GM20431 (cell line): ENCODE measurements around the gene DHRS4L2.

Source experiments
- in situ Hi-C: fragments of 300-500 bp; cut with MseI, MboI; formaldehyde crosslinking; loops from one replicate; pipeline ENCODE4 v1.15.0; 2020; ENCODE audit warnings: low sequenced_read_pairs; ENCODE audit not compliant: unreplicated experiment

The DHRS4L2 gene

DNA sequence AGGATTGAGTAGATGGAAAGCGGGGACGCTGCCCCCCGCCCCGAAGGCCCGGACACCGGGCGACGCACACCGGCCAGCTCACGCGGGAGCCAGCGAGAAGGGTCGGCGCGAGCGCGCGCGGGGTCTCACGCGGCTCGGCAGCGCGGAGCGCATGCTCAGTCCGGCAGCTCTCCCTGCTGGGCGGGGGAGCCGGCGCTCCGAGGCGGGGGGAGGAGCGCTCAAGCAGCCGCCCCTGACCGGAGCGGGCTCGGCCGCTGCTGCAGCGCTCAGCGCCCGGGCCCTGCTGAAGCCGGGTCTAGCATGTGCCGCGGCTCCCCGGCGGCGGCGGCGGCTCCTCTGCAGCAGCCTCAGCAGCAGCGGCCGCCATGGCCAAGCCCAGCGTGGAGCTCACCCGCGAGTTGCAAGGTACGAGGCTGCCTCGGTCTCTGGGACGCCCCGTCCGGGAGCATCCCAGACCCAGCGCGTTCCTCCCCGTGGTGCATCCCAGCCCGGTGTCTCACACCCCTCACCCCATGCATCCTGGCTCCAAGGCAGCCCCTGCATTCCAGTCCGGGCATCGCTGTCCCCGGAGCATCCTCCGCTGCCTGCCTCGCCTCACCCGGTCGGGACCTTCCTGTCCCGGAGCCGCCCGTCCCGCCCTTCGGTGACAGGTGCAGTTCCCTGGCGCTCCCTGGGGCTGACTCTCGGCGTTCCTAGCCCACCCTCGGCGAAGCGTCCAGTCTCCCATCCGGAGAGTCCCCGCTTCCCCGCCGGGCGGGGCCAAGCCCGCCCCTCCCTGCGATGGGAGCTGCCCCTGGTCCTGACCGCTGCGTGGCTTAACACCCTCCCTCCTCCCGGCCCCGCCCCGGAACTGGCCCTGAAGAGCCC, 63.3 kb downstream of the DHRS4L2 start, which contains the start of gene CARMIL3:
Gene CARMIL3 (plus strand): TSS at position 221 of the 867 bp plus-strand sequence. CDS start 145 bp downstream, at position 366.
- in situ Hi-C loops, result no loop called here

GRCh38 chr14:24052656-24053547, 64.2 kb downstream of the DHRS4L2 start:
- in situ Hi-C loops, result no loop called here

DNA sequence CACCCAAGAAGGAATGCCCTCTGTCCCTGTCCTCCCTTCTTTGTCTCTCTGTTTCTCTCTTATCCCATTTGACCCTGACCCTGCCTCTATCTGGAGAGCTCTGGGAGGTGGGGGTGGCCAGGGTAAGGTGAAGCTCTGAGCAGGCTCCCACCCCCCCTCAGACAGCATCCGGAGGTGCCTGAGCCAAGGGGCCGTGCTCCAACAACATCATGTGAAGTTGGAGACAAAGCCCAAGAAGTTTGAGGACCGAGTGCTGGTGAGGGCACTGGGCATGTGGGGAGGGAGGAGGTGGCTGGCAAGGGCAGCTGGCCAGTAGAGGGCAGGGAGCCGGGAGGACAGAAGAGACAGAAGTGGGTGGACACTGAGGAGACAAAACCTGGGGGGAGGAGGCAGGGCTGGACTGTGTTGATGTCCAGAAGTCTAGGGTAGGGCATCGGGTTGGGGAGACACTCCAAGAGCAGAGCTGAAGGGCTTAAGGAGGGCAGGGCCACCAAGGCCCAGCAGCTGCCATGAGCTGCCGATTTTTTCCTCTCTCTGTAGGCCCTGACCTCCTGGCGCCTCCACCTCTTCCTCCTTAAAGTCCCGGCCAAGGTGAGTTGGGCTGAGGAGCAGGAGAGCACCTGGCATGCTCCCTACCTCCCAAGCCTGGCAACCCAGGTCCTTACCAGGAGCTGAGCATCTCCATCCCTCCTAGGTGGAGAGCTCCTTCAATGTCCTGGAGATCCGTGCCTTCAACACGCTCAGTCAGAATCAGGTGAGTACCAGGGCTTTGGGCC, 65.0 kb downstream of the DHRS4L2 start:
- in situ Hi-C loops, result no loop called here

DNA sequence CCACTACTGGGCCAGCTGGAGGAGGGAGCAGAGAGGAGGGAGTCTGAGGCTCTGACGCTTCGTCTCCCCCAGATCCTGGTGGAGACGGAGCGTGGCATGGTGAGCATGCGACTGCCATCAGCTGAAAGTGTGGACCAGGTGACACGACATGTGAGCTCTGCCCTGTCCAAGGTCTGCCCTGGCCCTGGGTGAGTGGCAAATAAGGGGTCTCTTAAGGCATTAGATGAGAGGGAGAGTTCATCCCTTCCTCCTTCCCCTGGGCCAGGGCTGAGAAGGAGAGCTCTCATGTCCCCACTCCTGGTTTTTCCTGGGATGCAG, 65.6 kb downstream of the DHRS4L2 start:
- in situ Hi-C loops, result no loop called here

DNA sequence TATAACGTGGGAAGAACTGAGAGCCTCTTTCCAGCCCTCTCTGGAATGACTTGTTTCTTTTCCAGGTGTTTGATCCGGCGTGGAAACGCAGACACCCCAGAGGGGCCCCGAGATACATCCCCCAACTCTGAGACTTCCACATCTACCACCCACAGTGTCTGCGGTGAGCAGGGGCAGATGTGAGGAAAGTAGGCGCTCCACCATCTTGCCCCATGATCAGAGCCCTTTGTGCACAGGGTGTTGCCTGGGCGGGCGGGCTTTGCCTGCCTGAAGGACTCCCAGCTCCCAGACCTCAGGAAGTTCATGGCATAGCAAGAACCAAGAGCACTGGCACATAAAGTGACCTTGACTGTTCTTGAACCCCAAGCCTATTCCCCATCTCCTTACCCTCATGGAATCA, 65.9 kb downstream of the DHRS4L2 start:
- in situ Hi-C loops, result no loop called here
